Muscle of leg (tissue), 16 donors: ENCODE measurements around the gene RTN4RL1. TPM values are rescaled to one million over a fixed set of nuclear protein-coding genes. Genes with fewer than 3 reads are reported as not detected.

Experiments used
- DNase-seq: peaks from one replicate; pipeline ENCODE4 v3.0.0; 2013
- H3K27ac ChIP-seq: one replicate; pipeline ENCODE4 v1.5.1; 2013; ENCODE audit warnings: mild to moderate bottlenecking, low read length, control low read depth
- H3K27me3 ChIP-seq: one replicate; pipeline ENCODE4 v1.6.1; 2013; ENCODE audit warnings: low read length; ENCODE audit not compliant: control insufficient read depth, insufficient read depth
- H3K36me3 ChIP-seq: one replicate; pipeline ENCODE4 v1.6.1; 2013; ENCODE audit warnings: low read length; ENCODE audit not compliant: control insufficient read depth, insufficient read depth
- H3K4me1 ChIP-seq: one replicate; pipeline ENCODE4 v1.6.1; 2013; ENCODE audit warnings: low read length; ENCODE audit not compliant: control insufficient read depth, insufficient read depth
- H3K4me3 ChIP-seq: one replicate; pipeline ENCODE4 v1.5.1; 2013; ENCODE audit warnings: low read length, control low read depth
- H3K9me3 ChIP-seq: replicated peaks from 2 replicates; pipeline ENCODE4 v1.6.1; 2013; ENCODE audit warnings: low read depth, low read length; ENCODE audit not compliant: control insufficient read depth
- WGBS: methylation state at CpG from one replicate; pipeline ENCODE4 v1.1.5; 2013; ENCODE audit warnings: missing lambda C conversion rate; ENCODE audit not compliant: insufficient coverage; 5-methylcytosine and 5-hydroxymethylcytosine counted together
- long read RNA-seq, 11 donors: transcript quantifications; one replicate each; lab custom pipeline, GENCODE V29; 2026
- polyA plus RNA-seq, 8 donors: library from polyadenylated mRNA; unstranded; fragments of 120-200 nt; gene quantifications; one replicate each; pipeline versions ENCODE4 v1.2.1 to v1.2.3, GENCODE V29; 2013; ENCODE audit warnings: inconsistent platforms in 1 of 8, low replicate concordance in 1 of 8; ENCODE audit not compliant: insufficient read length in 8 of 8, insufficient read depth in 1 of 8
- total RNA-seq: library from RNA; stranded (reverse); fragments of 120-200 nt; gene quantifications from one replicate; pipeline ENCODE4 v1.2.4, GENCODE V29; 2013

RTN4RL1 gene
- total RNA-seq: 1.8 TPM
- polyA plus RNA-seq: 1 to 10 TPM; 1.0 to 2.3 (median 1.6) TPM
- long read RNA-seq, donor 1, partial matches to known transcripts: 0 of 1 reads
- long read RNA-seq, donor 1, other reads (novel, unspliced or antisense): 0 of 1 reads
- long read RNA-seq, donor 2: 0 reads
- long read RNA-seq, donor 3, transcript RTN4RL1-201 (2 exons, 3,625 nt): major isoform, 5 of 5 reads
- long read RNA-seq, donor 3, partial matches to known transcripts: 0 of 5 reads
- long read RNA-seq, donor 3, other reads (novel, unspliced or antisense): 0 of 5 reads
- long read RNA-seq, donor 4, partial matches to known transcripts: 0 of 1 reads
- long read RNA-seq, donor 4, other reads (novel, unspliced or antisense): 0 of 1 reads
- long read RNA-seq, donor 5: 0 reads
- long read RNA-seq, donor 6, partial matches to known transcripts: 0 of 3 reads
- long read RNA-seq, donor 6, other reads (novel, unspliced or antisense): 0 of 3 reads
- long read RNA-seq, donor 7: 0 reads
- long read RNA-seq, donor 8: 0 reads
- long read RNA-seq, donor 9: 0 reads
- long read RNA-seq, donor 10, partial matches to known transcripts: 0 of 1 reads
- long read RNA-seq, donor 10, other reads (novel, unspliced or antisense): 0 of 1 reads
- long read RNA-seq, donor 11: 0 reads

GRCh38 chr17:2025220-2025621 lies at the start of gene RTN4RL1:
Gene RTN4RL1 (minus strand): TSS chr17:2025334. CDS start chr17:2024865, 469 bp downstream.
- peak; percentile 73 for DNase-seq
- WGBS: 0% methylated on average over 46 of the region's 47 CpGs
- Histone ChIP-seq H3K27ac (no peak within 1 kb of the TSS), H3K4me1 (peaks cover 24% of the 10 kb centered on the region), H3K4me3 (peak within 1 kb of the TSS; percentile 32), H3K27me3 (peaks cover 89% of the 10 kb centered on the region), H3K9me3 (no peaks in the 10 kb centered on the region), H3K36me3 (no peaks in the 10 kb centered on the region)

- peak; percentile 31 for DNase-seq
- Histone ChIP-seq H3K4me3 (no peak overlapping the region), H3K27me3 (no peaks in the 10 kb centered on the region), H3K9me3 (no peaks in the 10 kb centered on the region), H3K36me3 (peaks cover 32% of the 10 kb centered on the region), H3K27ac (peak overlapping the region; percentile 94), H3K4me1 (peaks cover 63% of the 10 kb centered on the region)
- 48% methylated on average over 4 of the region's 10 CpGs for WGBS
Observed at GRCh38 chr17:2074919-2075318, 49.8 kb upstream of the RTN4RL1 start.

- H3K4me3 ChIP-seq: no peak overlapping the region
- H3K27ac ChIP-seq: peak overlapping the region; percentile 89
- H3K36me3 ChIP-seq: peaks cover 26% of the 10 kb centered on the region
- WGBS: 54% methylated on average over 21 of the region's 31 CpGs
- peaks cover 71% of the 10 kb centered on the region for H3K4me1 ChIP-seq
- no peaks in the 10 kb centered on the region for H3K9me3 ChIP-seq
- peak; percentile 78 for DNase-seq
- no peaks in the 10 kb centered on the region for H3K27me3 ChIP-seq
Observed at GRCh38 chr17:2071455-2072281, 46.5 kb upstream of the RTN4RL1 start.

- H3K4me3 ChIP-seq: no peak overlapping the region
- H3K27me3 ChIP-seq: no peaks in the 10 kb centered on the region
- H3K36me3 ChIP-seq: peaks cover 33% of the 10 kb centered on the region
- peaks cover 71% of the 10 kb centered on the region for H3K4me1 ChIP-seq
- no peak for DNase-seq
- H3K27ac ChIP-seq: peak overlapping the region; percentile 89
- no peaks in the 10 kb centered on the region for H3K9me3 ChIP-seq
- 80% methylated on average over 1 of the region's 6 CpGs for WGBS
Observed at GRCh38 chr17:2071024-2071385, 45.9 kb upstream of the RTN4RL1 start.

- 80% methylated on average over 11 of the region's 13 CpGs for WGBS
- no peak for DNase-seq
- Histone ChIP-seq H3K27me3 (no peaks in the 10 kb centered on the region), H3K36me3 (peaks cover 38% of the 10 kb centered on the region), H3K27ac (peak overlapping the region; percentile 89), H3K4me3 (no peak overlapping the region), H3K9me3 (no peaks in the 10 kb centered on the region), H3K4me1 (peaks cover 71% of the 10 kb centered on the region)
Observed at GRCh38 chr17:2070241-2071023, 45.3 kb upstream of the RTN4RL1 start.

GRCh38 chr17:2068519-2069051 lies 43.5 kb upstream of the RTN4RL1 start:
- Histone ChIP-seq H3K4me3 (no peak overlapping the region), H3K27me3 (no peaks in the 10 kb centered on the region), H3K4me1 (peaks cover 81% of the 10 kb centered on the region), H3K27ac (peak overlapping the region; percentile 44), H3K36me3 (peaks cover 55% of the 10 kb centered on the region), H3K9me3 (no peaks in the 10 kb centered on the region)
- DNase-seq: no peak
- WGBS: 60% methylated on average over 8 of the region's 15 CpGs

GRCh38 chr17:2068031-2068518 lies 42.9 kb upstream of the RTN4RL1 start:
- DNase-seq: peak; percentile 65
- H3K4me1 ChIP-seq: peaks cover 86% of the 10 kb centered on the region
- 58% methylated on average over 6 of the region's 6 CpGs for WGBS

GRCh38 chr17:2067608-2068024 lies 42.5 kb upstream of the RTN4RL1 start:
- H3K4me3 ChIP-seq: no peak overlapping the region
- peak overlapping the region; percentile 78 for H3K27ac ChIP-seq
- H3K36me3 ChIP-seq: peaks cover 60% of the 10 kb centered on the region
- WGBS: no CpG with 5 or more reads among the region's 5 CpGs
- peaks cover 90% of the 10 kb centered on the region for H3K4me1 ChIP-seq
- DNase-seq: peak; percentile 60
- no peaks in the 10 kb centered on the region for H3K27me3 ChIP-seq
- no peaks in the 10 kb centered on the region for H3K9me3 ChIP-seq

More at GRCh38 chr17:2068031-2068518, 42.9 kb upstream of the RTN4RL1 start:
- Histone ChIP-seq H3K36me3 (peaks cover 60% of the 10 kb centered on the region), H3K27me3 (no peaks in the 10 kb centered on the region), H3K9me3 (no peaks in the 10 kb centered on the region), H3K27ac (peak overlapping the region; percentile 78), H3K4me3 (no peak overlapping the region)

GRCh38 chr17:2067048-2067561 lies 42.0 kb upstream of the RTN4RL1 start:
- 21% methylated on average over 11 of the region's 14 CpGs for WGBS
- peaks cover 60% of the 10 kb centered on the region for H3K36me3 ChIP-seq
- H3K9me3 ChIP-seq: no peaks in the 10 kb centered on the region
- peak overlapping the region; percentile 78 for H3K27ac ChIP-seq
- H3K27me3 ChIP-seq: no peaks in the 10 kb centered on the region
- no peak for DNase-seq
- H3K4me3 ChIP-seq: no peak overlapping the region
- H3K4me1 ChIP-seq: peaks cover 85% of the 10 kb centered on the region
